ENCODE data around the gene SDK2. TPM values are rescaled to one million over a fixed set of nuclear protein-coding genes. Genes with fewer than 3 reads are reported as not detected.
A peak's percentile ranks its signal among the peaks of the same experiment; 100 is the strongest.

SDK2 gene
- polyA plus RNA-seq, 2 of the 4 experiments (the other 2 are of a cell fraction) = 0.36 to 0.57 TPM

GRCh38 chr17:73469311-73469710 is 174.9 kb downstream of the SDK2 start:
- CTCF ChIA-PET = interaction anchor here (1.0 to 3.7 kb wide), 4 partner anchors 9 to 532 kb away, joined by 3 to 15 read pairs (median 6); no protein-coding TSS in a partner anchor
- 49% methylated on average over 4 of the region's 4 CpGs for WGBS (ENCODE audit: missing lambda C conversion rate)
- no peak overlapping the region for H3K4me2 ChIP-seq
- peaks cover 5% of the 10 kb centered on the region; the same call in 2 of the 3 replicates for H3K4me1 ChIP-seq
- no peak overlapping the region for H3K4me3 ChIP-seq
- no peak for TF ChIP-seq CHD4 (IDR thresholded peaks at IDR 0.05; ENCODE audit: borderline replicate concordance)
- no peak for TF ChIP-seq USF2 (IDR thresholded peaks at IDR 0.05)
- no peak for ATAC-seq
- FAIRE-seq = no peak
- no peak overlapping the region for H3K27ac ChIP-seq
- POLR2A ChIA-PET = no interaction called here
- H3K9me3 ChIP-seq = peaks cover 6% of the 10 kb centered on the region; the same call in 2 of the 3 replicates
- DNase-seq (ENCODE audit: low read depth in 1 of 2, low spot score in 1 of 2) = no peak

- H3K9me3 ChIP-seq = peaks cover 6% of the 10 kb centered on the region; the same call in 2 of the 3 replicates
- 47% methylated on average over 5 of the region's 5 CpGs for WGBS (ENCODE audit: missing lambda C conversion rate)
- FAIRE-seq (no peak), ATAC-seq (no peak), DNase-seq (ENCODE audit: low read depth in 1 of 2, low spot score in 1 of 2) (no peak)
- CTCF ChIA-PET = interaction anchor here (0.6 to 3.7 kb wide), 3 partner anchors 10 to 731 kb away, joined by 3 to 15 read pairs (median 8); no protein-coding TSS in a partner anchor
- no peaks in the 10 kb centered on the region for H3K4me1 ChIP-seq
- TF ChIP-seq ZFP36 (IDR thresholded peaks at IDR 0.05; ENCODE audit: borderline replicate concordance, partially characterized antibody) = peak; percentile 73
- TF ChIP-seq MAX (IDR thresholded peaks at IDR 0.05) = no peak
- TF ChIP-seq ZNF302 (CRISPR knock-in tag; IDR thresholded peaks at IDR 0.05) = no peak
- H3K27ac ChIP-seq = no peak overlapping the region
- POLR2A ChIA-PET = no interaction called here
- H3K4me2 ChIP-seq = no peak overlapping the region
- H3K4me3 ChIP-seq = no peak overlapping the region
Observed at GRCh38 chr17:73468221-73468620, 176.0 kb downstream of the SDK2 start.

- ATAC-seq (no peak), DNase-seq (ENCODE audit: low read depth in 1 of 2, low spot score in 1 of 2) (no peak), FAIRE-seq (no peak)
- Histone ChIP-seq H3K4me3 (no peak overlapping the region), H3K4me1 (no peaks in the 10 kb centered on the region), H3K27ac (no peak overlapping the region), H3K9me3 (peaks cover 2% of the 10 kb centered on the region; the same call in 1 of the 3 replicates), H3K4me2 (no peak overlapping the region)
- ChIA-PET POLR2A (no interaction called here), CTCF (interaction anchor here (0.7 to 3.7 kb wide), 4 partner anchors 11 to 45 kb away, joined by 3 to 15 read pairs (median 6); no protein-coding TSS in a partner anchor)
- TF ChIP-seq GATA3 (IDR thresholded peaks at IDR 0.05; ENCODE audit: borderline replicate concordance) (no peak), FOSL2 (IDR thresholded peaks at IDR 0.05) (no peak), FOSL2 (CRISPR knock-in tag; IDR thresholded peaks at IDR 0.05) (no peak), ZNF302 (CRISPR knock-in tag; IDR thresholded peaks at IDR 0.05) (no peak), CEBPB (IDR thresholded peaks at IDR 0.05) (no peak), KDM5A (IDR thresholded peaks at IDR 0.05) (no peak), ESRRA (IDR thresholded peaks at IDR 0.05; ENCODE audit: borderline replicate concordance, low read length) (no peak)
- TF ChIP-seq, protein P1, sequence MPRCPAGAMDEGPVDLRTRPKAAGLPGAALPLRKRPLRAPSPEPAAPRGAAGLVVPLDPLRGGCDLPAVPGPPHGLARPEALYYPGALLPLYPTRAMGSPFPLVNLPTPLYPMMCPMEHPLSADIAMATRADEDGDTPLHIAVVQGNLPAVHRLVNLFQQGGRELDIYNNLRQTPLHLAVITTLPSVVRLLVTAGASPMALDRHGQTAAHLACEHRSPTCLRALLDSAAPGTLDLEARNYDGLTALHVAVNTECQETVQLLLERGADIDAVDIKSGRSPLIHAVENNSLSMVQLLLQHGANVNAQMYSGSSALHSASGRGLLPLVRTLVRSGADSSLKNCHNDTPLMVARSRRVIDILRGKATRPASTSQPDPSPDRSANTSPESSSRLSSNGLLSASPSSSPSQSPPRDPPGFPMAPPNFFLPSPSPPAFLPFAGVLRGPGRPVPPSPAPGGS (IDR thresholded peaks at IDR 0.05) = no peak
- TF ChIP-seq, protein P2, sequence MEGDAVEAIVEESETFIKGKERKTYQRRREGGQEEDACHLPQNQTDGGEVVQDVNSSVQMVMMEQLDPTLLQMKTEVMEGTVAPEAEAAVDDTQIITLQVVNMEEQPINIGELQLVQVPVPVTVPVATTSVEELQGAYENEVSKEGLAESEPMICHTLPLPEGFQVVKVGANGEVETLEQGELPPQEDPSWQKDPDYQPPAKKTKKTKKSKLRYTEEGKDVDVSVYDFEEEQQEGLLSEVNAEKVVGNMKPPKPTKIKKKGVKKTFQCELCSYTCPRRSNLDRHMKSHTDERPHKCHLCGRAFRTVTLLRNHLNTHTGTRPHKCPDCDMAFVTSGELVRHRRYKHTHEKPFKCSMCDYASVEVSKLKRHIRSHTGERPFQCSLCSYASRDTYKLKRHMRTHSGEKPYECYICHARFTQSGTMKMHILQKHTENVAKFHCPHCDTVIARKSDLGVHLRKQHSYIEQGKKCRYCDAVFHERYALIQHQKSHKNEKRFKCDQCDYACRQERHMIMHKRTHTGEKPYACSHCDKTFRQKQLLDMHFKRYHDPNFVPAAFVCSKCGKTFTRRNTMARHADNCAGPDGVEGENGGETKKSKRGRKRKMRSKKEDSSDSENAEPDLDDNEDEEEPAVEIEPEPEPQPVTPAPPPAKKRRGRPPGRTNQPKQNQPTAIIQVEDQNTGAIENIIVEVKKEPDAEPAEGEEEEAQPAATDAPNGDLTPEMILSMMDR (IDR thresholded peaks at IDR 0.05) = no peak
- 84% methylated on average over 5 of the region's 6 CpGs for WGBS (ENCODE audit: missing lambda C conversion rate)
Observed at GRCh38 chr17:73467651-73468050, 176.6 kb downstream of the SDK2 start.

DNA sequence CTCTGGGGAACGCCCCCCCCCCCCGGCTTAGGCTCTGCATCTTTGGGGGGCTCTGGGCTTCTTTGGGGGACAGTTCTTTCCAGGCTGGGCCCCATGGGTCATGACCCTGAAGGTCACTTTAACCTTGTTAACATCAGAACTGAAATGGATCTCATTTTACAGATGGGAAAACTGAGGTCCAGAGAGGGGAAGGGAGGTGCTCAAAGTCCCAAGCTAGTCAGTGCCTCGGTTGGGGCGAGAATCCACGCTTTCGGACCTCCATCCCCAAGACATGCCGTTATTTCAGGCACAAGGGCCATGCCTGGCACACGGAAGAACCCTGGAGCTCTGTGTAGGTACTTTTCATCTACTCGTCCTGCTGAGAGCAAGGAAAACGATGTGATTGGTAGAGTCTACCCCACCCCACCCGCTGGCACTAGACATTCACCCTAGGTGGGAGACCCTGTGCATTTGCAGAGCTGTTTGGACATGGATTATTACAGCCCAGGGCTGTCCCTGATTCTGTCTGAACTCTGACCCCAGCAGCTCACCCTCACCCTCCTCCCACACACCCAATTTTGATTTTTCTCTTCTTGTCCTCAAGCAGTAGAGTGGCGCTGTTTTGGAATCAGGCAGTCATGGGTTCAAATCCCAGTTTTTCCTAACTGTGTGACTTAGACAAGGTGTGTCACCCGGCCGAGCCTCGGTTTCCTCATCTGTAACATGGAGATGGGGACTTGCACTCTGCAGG is 177.4 kb downstream of the SDK2 start:
- H3K9me3 ChIP-seq = no peaks in the 10 kb centered on the region
- ChIA-PET CTCF (interaction anchor here (0.7 to 3.7 kb wide), 5 partner anchors 12 to 906 kb away, joined by 3 to 15 read pairs (median 3); no protein-coding TSS in a partner anchor), POLR2A (no interaction called here)
- no peak for FAIRE-seq
- 44% methylated on average over 15 of the region's 15 CpGs for WGBS (ENCODE audit: missing lambda C conversion rate)
- TF ChIP-seq NR3C1 (IDR thresholded peaks at IDR 0.05) = no peak
- no peak overlapping the region for H3K4me2 ChIP-seq
- no peak overlapping the region for H3K27ac ChIP-seq
- DNase-seq (ENCODE audit: low read depth in 1 of 2, low spot score in 1 of 2) = no peak
- H3K4me3 ChIP-seq = no peak overlapping the region
- H3K4me1 ChIP-seq = no peaks in the 10 kb centered on the region
- ATAC-seq = no peak; a peak in 1 of 6 replicates

Measured in A549 (cell line).